ENCODE measurements around the gene CCDC78.

CCDC78 gene

DNA sequence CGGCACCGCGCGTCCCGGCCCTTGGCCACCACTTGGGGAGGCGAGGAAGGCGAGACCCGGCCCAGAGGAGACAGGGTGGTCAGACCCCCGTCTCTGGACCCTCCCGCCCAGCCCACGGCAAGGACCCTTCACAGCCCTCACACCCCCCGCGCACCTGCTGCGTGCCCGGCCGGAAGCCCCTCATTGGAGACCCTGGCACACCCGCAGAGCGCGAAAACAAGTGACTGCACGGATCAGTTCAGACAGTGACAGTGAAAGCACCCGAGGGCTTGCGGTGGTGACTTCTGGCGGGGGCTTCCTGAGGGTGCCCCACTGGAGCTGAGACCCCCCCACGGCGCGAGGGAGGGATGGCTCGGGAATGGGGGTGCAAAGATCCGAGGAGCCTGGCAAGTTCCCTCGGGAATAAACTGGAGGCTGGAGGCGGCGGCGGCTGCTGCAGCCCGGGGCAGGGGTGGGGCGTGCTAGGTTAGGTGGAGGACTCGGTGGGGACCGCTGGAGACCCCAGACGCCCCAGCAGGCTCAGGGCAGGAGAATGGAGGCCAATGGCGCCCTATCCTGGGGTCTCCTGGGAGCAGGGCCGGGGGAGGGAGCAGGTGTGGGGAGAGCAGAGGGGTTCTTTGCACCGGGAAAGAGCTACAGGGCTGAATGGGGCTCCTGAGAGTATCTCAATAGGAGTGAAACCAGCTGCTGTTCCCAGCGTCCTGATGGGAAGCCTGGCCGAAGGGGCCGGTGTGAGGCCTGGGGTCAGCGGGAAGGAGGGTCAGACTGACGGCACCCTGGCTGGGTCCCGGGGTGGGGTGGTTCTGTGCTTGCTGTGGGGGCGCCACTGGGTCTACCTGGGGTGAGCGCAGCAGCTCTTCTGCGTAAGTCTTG lies 19.8 kb downstream of the CCDC78 start:
- TF ChIP-seq POLR2AphosphoS5 (IDR thresholded peaks at IDR 0.05; ENCODE audit: low read depth): no peak
- TF ChIP-seq, protein P1, sequence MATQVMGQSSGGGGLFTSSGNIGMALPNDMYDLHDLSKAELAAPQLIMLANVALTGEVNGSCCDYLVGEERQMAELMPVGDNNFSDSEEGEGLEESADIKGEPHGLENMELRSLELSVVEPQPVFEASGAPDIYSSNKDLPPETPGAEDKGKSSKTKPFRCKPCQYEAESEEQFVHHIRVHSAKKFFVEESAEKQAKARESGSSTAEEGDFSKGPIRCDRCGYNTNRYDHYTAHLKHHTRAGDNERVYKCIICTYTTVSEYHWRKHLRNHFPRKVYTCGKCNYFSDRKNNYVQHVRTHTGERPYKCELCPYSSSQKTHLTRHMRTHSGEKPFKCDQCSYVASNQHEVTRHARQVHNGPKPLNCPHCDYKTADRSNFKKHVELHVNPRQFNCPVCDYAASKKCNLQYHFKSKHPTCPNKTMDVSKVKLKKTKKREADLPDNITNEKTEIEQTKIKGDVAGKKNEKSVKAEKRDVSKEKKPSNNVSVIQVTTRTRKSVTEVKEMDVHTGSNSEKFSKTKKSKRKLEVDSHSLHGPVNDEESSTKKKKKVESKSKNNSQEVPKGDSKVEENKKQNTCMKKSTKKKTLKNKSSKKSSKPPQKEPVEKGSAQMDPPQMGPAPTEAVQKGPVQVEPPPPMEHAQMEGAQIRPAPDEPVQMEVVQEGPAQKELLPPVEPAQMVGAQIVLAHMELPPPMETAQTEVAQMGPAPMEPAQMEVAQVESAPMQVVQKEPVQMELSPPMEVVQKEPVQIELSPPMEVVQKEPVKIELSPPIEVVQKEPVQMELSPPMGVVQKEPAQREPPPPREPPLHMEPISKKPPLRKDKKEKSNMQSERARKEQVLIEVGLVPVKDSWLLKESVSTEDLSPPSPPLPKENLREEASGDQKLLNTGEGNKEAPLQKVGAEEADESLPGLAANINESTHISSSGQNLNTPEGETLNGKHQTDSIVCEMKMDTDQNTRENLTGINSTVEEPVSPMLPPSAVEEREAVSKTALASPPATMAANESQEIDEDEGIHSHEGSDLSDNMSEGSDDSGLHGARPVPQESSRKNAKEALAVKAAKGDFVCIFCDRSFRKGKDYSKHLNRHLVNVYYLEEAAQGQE (IDR thresholded peaks at IDR 0.05; ENCODE audit: insufficient replicate concordance, low read depth): no peak
- TF ChIP-seq, protein P2, sequence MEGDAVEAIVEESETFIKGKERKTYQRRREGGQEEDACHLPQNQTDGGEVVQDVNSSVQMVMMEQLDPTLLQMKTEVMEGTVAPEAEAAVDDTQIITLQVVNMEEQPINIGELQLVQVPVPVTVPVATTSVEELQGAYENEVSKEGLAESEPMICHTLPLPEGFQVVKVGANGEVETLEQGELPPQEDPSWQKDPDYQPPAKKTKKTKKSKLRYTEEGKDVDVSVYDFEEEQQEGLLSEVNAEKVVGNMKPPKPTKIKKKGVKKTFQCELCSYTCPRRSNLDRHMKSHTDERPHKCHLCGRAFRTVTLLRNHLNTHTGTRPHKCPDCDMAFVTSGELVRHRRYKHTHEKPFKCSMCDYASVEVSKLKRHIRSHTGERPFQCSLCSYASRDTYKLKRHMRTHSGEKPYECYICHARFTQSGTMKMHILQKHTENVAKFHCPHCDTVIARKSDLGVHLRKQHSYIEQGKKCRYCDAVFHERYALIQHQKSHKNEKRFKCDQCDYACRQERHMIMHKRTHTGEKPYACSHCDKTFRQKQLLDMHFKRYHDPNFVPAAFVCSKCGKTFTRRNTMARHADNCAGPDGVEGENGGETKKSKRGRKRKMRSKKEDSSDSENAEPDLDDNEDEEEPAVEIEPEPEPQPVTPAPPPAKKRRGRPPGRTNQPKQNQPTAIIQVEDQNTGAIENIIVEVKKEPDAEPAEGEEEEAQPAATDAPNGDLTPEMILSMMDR (IDR thresholded peaks at IDR 0.05; ENCODE audit: insufficient read depth, low read length): no peak
- Histone ChIP-seq H3K4me3 (replicated peaks; ENCODE audit: insufficient read depth, low read length) (no peak overlapping the region), H3K27me3 (ENCODE audit: insufficient read depth, poor library complexity, severe bottlenecking) (peaks cover 70% of the 10 kb centered on the region), H3K27ac (replicated peaks) (no peak overlapping the region)
- DNase-seq (ENCODE audit: low read depth in 1 of 2, low spot score in 1 of 2): no peak

DNA sequence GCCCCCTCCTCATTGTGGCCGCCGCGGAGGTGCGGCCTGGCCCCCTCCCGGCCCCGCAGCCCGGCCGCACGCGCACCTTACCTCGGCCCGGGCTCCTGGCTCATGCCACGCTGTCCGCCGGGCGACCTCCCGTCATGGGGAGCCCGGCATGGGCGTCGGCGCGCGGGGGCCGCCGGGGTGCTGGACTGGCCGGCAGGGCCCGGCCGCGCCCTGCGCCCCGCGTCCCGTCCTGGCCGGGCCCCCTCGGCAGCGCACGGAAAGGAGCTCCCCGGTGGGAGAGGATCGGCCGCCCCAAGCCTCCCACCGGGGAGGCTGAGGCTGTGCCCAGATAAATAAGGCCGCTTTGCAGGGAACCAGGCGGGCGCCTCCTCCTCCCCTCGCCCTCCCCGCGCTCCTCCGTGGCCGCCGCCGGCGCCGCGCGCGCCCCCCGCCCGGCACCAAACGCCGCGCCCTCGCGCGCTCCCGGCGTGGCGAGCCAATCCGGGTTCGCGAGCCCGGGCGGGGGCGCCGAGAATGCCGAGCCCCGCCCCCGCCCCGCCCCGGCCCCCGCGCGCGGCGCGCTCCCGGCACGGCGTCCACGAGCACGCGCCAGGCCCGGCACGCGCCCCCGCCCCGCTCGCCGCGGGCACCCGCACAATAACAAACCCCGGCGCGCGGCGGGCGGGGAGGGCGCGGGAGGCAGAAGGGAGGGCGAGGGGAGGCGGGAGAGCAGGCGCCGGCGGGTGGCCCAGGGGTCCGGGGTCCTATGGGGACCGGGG lies 20.6 kb downstream of the CCDC78 start, which contains the start of gene FBXL16:
FBXL16 (minus strand) TSS at position 371 of the 758 bp plus-strand sequence. CDS start 8,396 bp downstream, outside the sequence.
- no peak for DNase-seq (ENCODE audit: low read depth in 1 of 2, low spot score in 1 of 2)
- Histone ChIP-seq H3K27me3 (ENCODE audit: insufficient read depth, poor library complexity, severe bottlenecking) (peaks cover 69% of the 10 kb centered on the region), H3K27ac (replicated peaks) (no peak within 1 kb of the TSS), H3K4me3 (replicated peaks; ENCODE audit: insufficient read depth, low read length) (no peak within 1 kb of the TSS)
- TF ChIP-seq POLR2AphosphoS5 (IDR thresholded peaks at IDR 0.05; ENCODE audit: low read depth) (no peak), GABPA (IDR thresholded peaks at IDR 0.05; ENCODE audit: low read depth) (no peak), SPI1 (IDR thresholded peaks at IDR 0.05; ENCODE audit: borderline replicate concordance, low read depth) (no peak)
- TF ChIP-seq, protein P2 (IDR thresholded peaks at IDR 0.05; ENCODE audit: insufficient read depth, low read length): no peak
- TF ChIP-seq, protein P1 (IDR thresholded peaks at IDR 0.05; ENCODE audit: insufficient replicate concordance, low read depth): no peak

DNA sequence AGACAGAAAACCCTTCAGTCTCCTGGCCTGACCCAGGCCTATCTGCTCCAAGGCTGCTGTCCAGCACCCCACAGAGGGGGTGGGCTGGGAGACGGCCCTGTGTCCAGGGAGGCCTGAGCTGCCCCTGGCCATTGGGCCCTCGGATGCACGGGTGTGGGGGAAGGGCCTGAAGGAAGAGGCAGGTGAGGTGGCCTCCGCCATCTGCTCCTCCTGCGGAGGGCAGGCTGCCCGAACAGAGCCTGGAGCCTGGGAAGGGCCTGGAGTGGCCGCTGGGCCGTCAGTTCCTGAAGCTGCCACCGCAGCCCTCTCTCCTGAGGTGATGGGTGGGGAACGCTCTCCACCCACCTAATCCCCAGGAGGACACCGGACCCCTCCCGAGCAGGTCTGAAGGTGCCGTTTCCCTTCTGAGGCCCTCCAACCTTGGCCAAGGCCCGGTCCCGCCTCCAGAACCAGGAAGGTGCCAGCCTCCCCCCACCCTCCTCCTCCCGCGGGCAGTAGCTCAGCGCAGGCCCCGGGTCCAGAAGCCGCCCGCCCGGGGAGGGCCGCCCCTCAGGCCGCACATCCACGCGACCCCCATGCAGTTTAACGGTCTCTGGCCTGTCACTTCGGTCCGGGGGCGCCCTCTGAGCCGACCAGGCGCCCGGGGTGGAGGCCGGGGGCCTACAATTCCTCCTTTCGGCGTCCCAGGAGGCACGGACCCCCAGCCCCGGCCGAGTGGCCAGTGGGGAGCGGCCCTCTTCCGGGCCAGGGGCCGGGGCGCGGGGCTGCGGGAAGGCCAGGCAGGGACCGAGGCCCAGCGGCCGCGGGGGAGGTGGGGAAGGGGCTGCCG lies 21.5 kb downstream of the CCDC78 start:
- Histone ChIP-seq H3K27me3 (ENCODE audit: insufficient read depth, poor library complexity, severe bottlenecking) (peaks cover 67% of the 10 kb centered on the region), H3K27ac (replicated peaks) (no peak overlapping the region), H3K4me3 (replicated peaks; ENCODE audit: insufficient read depth, low read length) (no peak overlapping the region)
- DNase-seq (ENCODE audit: low read depth in 1 of 2, low spot score in 1 of 2): no peak
- TF ChIP-seq, protein P2 (IDR thresholded peaks at IDR 0.05; ENCODE audit: insufficient read depth, low read length): no peak
- TF ChIP-seq GABPA (IDR thresholded peaks at IDR 0.05; ENCODE audit: low read depth) (no peak), POLR2AphosphoS5 (IDR thresholded peaks at IDR 0.05; ENCODE audit: low read depth) (no peak), SPI1 (IDR thresholded peaks at IDR 0.05; ENCODE audit: borderline replicate concordance, low read depth) (no peak)
- TF ChIP-seq, protein P1 (IDR thresholded peaks at IDR 0.05; ENCODE audit: insufficient replicate concordance, low read depth): peak; percentile 85

All from HL-60 (cell line).